ENCODE data around the gene TMC6.

TMC6 gene

GRCh38 chr17:78164748-78165607, 36.4 kb upstream of the TMC6 start:
- no peak overlapping the region for H3K4me3 ChIP-seq (ENCODE audit: low read length)
- TF ChIP-seq CTCF (IDR thresholded peaks at IDR 0.05; ENCODE audit: insufficient read depth, low read depth, low read length, missing control alignments), result no peak
- no peak for DNase-seq (ENCODE audit: low read depth)

DNA sequence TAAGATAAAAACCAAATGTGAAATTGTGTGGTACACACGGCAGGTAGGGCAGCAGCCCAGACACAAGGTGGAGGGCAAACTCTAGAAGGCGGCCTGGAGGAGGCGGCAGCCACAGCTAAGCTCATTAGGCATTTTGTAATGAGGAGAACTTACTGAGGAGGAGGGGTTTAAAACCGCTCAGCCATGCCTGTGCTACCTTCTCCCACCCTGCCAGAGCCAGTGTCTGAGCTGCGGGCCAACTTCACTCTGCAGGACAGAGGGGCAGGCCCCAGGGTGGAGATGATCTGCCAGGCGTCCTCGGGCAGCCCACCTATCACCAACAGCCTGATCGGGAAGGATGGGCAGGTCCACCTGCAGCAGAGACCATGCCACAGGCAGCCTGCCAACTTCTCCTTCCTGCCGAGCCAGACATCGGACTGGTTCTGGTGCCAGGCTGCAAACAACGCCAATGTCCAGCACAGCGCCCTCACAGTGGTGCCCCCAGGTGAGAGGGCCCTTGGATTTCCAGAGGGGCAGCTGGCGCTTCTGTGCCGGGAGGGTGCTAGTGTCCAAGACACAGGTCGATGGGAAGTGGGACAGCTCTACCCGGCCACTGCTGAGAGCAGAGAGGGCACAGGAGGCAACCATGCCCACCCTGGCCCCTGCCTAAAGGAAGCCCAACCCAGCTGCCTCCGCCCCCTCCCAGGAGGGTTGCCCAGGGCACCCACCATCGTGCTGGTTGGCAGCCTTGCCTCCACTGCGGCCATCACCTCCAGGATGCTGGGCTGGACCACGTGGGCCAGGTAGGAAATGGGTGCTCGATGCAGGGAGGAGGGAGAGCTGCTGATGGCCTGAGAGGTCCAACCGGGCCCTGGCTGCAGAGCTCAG, 35.6 kb upstream of the TMC6 start:
- no peak overlapping the region for H3K4me3 ChIP-seq (ENCODE audit: low read length)
- no peak for TF ChIP-seq CTCF (IDR thresholded peaks at IDR 0.05; ENCODE audit: insufficient read depth, low read depth, low read length, missing control alignments)
- no peak for DNase-seq (ENCODE audit: low read depth)

DNA sequence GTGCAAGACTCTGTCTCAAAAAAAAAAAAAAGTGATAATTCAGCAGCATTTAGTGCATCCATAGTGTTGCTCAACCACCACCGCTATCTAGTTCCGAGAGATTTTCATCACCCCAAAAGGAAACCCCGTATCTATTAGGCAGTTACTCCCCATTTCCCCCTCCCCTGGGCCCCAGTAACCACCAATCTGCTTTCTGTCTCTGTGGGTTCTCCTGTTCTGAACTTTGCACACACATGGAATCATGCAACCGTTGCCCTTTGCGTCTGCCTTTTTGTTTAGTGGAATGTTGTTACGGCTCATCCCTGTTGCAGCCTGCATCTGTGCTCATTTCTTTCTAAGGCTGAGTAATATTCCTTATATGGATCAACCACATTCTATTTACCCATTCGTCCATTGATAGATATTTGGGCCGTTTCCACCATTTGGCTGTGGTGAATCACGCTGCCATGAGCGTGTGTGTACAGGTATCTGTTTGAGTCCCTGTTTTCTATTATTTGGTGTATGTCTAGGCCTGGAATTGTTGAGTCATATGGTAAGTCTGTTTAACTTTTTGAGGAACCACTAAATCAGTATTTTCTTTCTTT, 31.1 kb upstream of the TMC6 start:
- no peak for TF ChIP-seq CTCF (IDR thresholded peaks at IDR 0.05; ENCODE audit: insufficient read depth, low read depth, low read length, missing control alignments)
- DNase-seq (ENCODE audit: low read depth), result peak; percentile 99
- no peak overlapping the region for H3K4me3 ChIP-seq (ENCODE audit: low read length)

DNA sequence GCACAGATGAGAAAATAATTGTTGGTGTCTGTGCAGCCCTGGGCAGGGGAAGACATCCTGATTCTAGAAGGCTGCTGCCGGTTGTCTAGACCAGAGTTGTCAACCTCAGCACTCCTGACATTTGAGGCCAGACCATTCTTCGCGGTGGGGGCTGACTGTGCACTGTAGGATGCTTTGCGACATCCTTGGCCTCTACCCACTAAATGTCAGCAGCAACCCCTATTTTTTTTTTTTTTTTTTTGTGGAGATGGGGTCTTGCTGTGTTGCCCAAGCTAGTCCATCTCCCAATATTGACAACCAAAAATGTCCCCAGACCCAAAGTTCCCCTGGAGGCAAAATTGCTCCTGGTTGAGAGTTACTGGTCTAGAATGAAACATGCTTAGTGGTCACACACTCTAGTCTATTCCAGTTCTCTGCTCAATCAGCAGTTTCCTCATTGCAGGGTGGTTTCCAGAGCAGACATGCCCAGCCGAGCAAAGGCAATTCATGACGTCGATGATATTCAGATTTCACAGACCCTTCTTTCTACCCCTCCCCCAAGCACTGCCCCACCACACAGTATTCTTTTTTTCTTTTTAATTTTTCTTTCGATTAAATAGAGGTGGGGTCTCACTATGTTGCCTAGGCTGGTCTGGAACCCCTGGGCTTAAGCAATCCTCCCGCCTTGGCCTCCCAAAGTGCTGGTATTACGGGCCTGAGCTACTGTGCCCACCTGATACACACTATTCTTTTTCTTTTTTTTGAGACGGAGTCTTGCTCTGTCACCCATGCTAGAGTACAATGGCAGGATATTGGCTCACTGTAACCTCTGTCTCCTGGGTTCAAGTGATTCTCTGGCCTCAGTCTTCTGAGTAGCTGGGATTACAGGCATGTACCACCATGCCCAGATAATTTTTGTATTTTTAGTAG, 26.6 kb upstream of the TMC6 start:
- peak; percentile 88 for DNase-seq (ENCODE audit: low read depth)
- no peak for TF ChIP-seq CTCF (IDR thresholded peaks at IDR 0.05; ENCODE audit: insufficient read depth, low read depth, low read length, missing control alignments)

DNA sequence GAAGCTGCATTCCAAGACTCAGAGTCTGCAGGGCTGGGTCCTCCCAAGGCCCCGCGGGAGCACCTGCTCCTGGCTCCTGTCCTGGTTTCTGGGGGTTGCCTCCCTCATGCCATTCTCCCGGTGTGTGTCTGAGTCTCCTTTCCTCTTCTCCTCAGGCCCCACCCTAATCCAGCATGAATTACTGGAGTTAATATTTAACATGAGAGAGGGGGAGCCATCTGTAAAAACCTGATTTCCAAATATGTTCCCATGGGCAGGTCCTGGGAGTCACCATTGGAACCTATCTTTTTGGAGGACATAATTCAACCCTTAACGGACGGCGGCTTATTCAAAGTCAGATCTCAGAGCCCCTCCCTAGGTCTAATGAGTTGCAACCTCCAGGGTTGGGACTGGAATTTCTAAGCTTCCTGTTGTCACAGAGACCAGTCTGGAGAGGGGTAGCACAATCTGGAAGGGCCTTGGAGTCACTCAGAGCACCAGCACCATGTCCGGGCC, 23.0 kb upstream of the TMC6 start:
- H3K4me3 ChIP-seq (ENCODE audit: low read length), result no peak overlapping the region
- peak; percentile 96 for DNase-seq (ENCODE audit: low read depth)
- TF ChIP-seq CTCF (IDR thresholded peaks at IDR 0.05; ENCODE audit: insufficient read depth, low read depth, low read length, missing control alignments), result no peak

More for the DNA sequence above, 26.6 kb upstream of the TMC6 start:
- no peak overlapping the region for H3K4me3 ChIP-seq (ENCODE audit: low read length)
